ENCODE results near the gene CD46.

The CD46 gene

GRCh38 chr1:207828046-207828445 is 76.2 kb downstream of the CD46 start:
- H3K4me3 ChIP-seq (ENCODE audit: low read depth, low read length): no peak overlapping the region
- H3K9ac ChIP-seq (ENCODE audit: low read length): no peak overlapping the region
- H4K8ac ChIP-seq (ENCODE audit: low read depth, low read length): no peak overlapping the region
- H3K36me3 ChIP-seq (ENCODE audit: control insufficient read depth in 1 of 2, insufficient read depth in 2 of 2, low read length in 2 of 2): no peaks in the 10 kb centered on the region
- no peak overlapping the region for H3K4me2 ChIP-seq (ENCODE audit: low read length)
- no CpG with 5 or more reads among the region's 5 CpGs for WGBS (ENCODE audit: extremely low coverage, insufficient coverage, insufficient read length)
- H3K79me2 ChIP-seq (ENCODE audit: control insufficient read depth, insufficient read depth, low read length, poor library complexity): no peaks in the 10 kb centered on the region
- H3K9me3 ChIP-seq (ENCODE audit: insufficient read depth, low read depth, low read length): no peaks in the 10 kb centered on the region
- H3K4me1 ChIP-seq (ENCODE audit: control insufficient read depth in 1 of 2, insufficient read depth in 2 of 2, low read length in 2 of 2): peaks cover 3 to 14% of the 10 kb centered on the region in 2 experiments
- H3K27me3 ChIP-seq (ENCODE audit: insufficient read depth, low read length): no peaks in the 10 kb centered on the region
- no peak overlapping the region for H4K12ac ChIP-seq (ENCODE audit: low read depth, low read length)
- DNase-seq: no peak
- H3K79me1 ChIP-seq (ENCODE audit: low read length): no peaks in the 10 kb centered on the region
- H3K18ac ChIP-seq (ENCODE audit: low read length): no peak overlapping the region
- H4K91ac ChIP-seq (ENCODE audit: low read depth, low read length): no peak overlapping the region
- H3K14ac ChIP-seq (ENCODE audit: low read length): no peak overlapping the region
- H3K23ac ChIP-seq (ENCODE audit: low read length): no peak overlapping the region
- H3K4ac ChIP-seq (ENCODE audit: low read depth, low read length): no peak overlapping the region
- no peak overlapping the region for H2AK5ac ChIP-seq (ENCODE audit: low read length)
- H2AFZ ChIP-seq (ENCODE audit: insufficient read depth, low read length, poor library complexity): no peak overlapping the region
- no peak overlapping the region for H2BK5ac ChIP-seq (ENCODE audit: low read depth, low read length, poor library complexity)
- H2BK120ac ChIP-seq (ENCODE audit: insufficient read depth, low read length, poor library complexity): no peak overlapping the region
- no peak overlapping the region for H2BK12ac ChIP-seq (ENCODE audit: low read length)
- H3K27ac ChIP-seq (ENCODE audit: low read depth, low read length): no peak overlapping the region

GRCh38 chr1:207828485-207829158 is 76.8 kb downstream of the CD46 start:
- Histone ChIP-seq H4K12ac (ENCODE audit: low read depth, low read length) (no peak overlapping the region), H3K14ac (ENCODE audit: low read length) (no peak overlapping the region), H2BK120ac (ENCODE audit: insufficient read depth, low read length, poor library complexity) (no peak overlapping the region), H2BK12ac (ENCODE audit: low read length) (no peak overlapping the region), H3K27me3 (ENCODE audit: insufficient read depth, low read length) (no peaks in the 10 kb centered on the region), H3K79me1 (ENCODE audit: low read length) (no peaks in the 10 kb centered on the region), H3K18ac (ENCODE audit: low read length) (no peak overlapping the region), H3K79me2 (ENCODE audit: control insufficient read depth, insufficient read depth, low read length, poor library complexity) (no peaks in the 10 kb centered on the region), H2AK5ac (ENCODE audit: low read length) (no peak overlapping the region), H3K9ac (ENCODE audit: low read length) (no peak overlapping the region), H3K4ac (ENCODE audit: low read depth, low read length) (no peak overlapping the region), H3K4me2 (ENCODE audit: low read length) (no peak overlapping the region), H3K23ac (ENCODE audit: low read length) (no peak overlapping the region), H3K4me1 (ENCODE audit: control insufficient read depth in 1 of 2, insufficient read depth in 2 of 2, low read length in 2 of 2) (peaks cover 3 to 14% of the 10 kb centered on the region in 2 experiments), H2AFZ (ENCODE audit: insufficient read depth, low read length, poor library complexity) (no peak overlapping the region), H2BK5ac (ENCODE audit: low read depth, low read length, poor library complexity) (no peak overlapping the region), H4K8ac (ENCODE audit: low read depth, low read length) (no peak overlapping the region), H4K91ac (ENCODE audit: low read depth, low read length) (no peak overlapping the region), H3K9me3 (ENCODE audit: insufficient read depth, low read depth, low read length) (no peaks in the 10 kb centered on the region), H3K4me3 (ENCODE audit: low read depth, low read length) (no peak overlapping the region), H3K27ac (ENCODE audit: low read depth, low read length) (no peak overlapping the region), H3K36me3 (ENCODE audit: control insufficient read depth in 1 of 2, insufficient read depth in 2 of 2, low read length in 2 of 2) (no peaks in the 10 kb centered on the region)
- peak; percentile 70 to 85 for DNase-seq
- WGBS (ENCODE audit: extremely low coverage, insufficient coverage, insufficient read length): no CpG with 5 or more reads among the region's 2 CpGs

GRCh38 chr1:207829576-207829975 is 77.7 kb downstream of the CD46 start:
- no peak overlapping the region for H3K9ac ChIP-seq (ENCODE audit: low read length)
- no peak overlapping the region for H3K14ac ChIP-seq (ENCODE audit: low read length)
- no peaks in the 10 kb centered on the region for H3K27me3 ChIP-seq (ENCODE audit: insufficient read depth, low read length)
- no peak overlapping the region for H3K27ac ChIP-seq (ENCODE audit: low read depth, low read length)
- no peak overlapping the region for H2BK12ac ChIP-seq (ENCODE audit: low read length)
- no peak overlapping the region for H3K18ac ChIP-seq (ENCODE audit: low read length)
- H3K4ac ChIP-seq (ENCODE audit: low read depth, low read length): no peak overlapping the region
- no peak overlapping the region for H2AFZ ChIP-seq (ENCODE audit: insufficient read depth, low read length, poor library complexity)
- no peak overlapping the region for H3K23ac ChIP-seq (ENCODE audit: low read length)
- H3K4me1 ChIP-seq (ENCODE audit: control insufficient read depth in 1 of 2, insufficient read depth in 2 of 2, low read length in 2 of 2): peaks cover 3 to 10% of the 10 kb centered on the region in 2 experiments
- no peaks in the 10 kb centered on the region for H3K36me3 ChIP-seq (ENCODE audit: control insufficient read depth in 1 of 2, insufficient read depth in 2 of 2, low read length in 2 of 2)
- H4K12ac ChIP-seq (ENCODE audit: low read depth, low read length): no peak overlapping the region
- no peak overlapping the region for H4K91ac ChIP-seq (ENCODE audit: low read depth, low read length)
- no peaks in the 10 kb centered on the region for H3K79me1 ChIP-seq (ENCODE audit: low read length)
- no peak overlapping the region for H3K4me2 ChIP-seq (ENCODE audit: low read length)
- H4K8ac ChIP-seq (ENCODE audit: low read depth, low read length): no peak overlapping the region
- no peak overlapping the region for H2BK5ac ChIP-seq (ENCODE audit: low read depth, low read length, poor library complexity)
- no peaks in the 10 kb centered on the region for H3K9me3 ChIP-seq (ENCODE audit: insufficient read depth, low read depth, low read length)
- DNase-seq: no peak
- no peaks in the 10 kb centered on the region for H3K79me2 ChIP-seq (ENCODE audit: control insufficient read depth, insufficient read depth, low read length, poor library complexity)
- H3K4me3 ChIP-seq (ENCODE audit: low read depth, low read length): no peak overlapping the region
- H2BK120ac ChIP-seq (ENCODE audit: insufficient read depth, low read length, poor library complexity): no peak overlapping the region
- H2AK5ac ChIP-seq (ENCODE audit: low read length): no peak overlapping the region

GRCh38 chr1:207830788-207831187 is 78.9 kb downstream of the CD46 start:
- Histone ChIP-seq H2AFZ (ENCODE audit: insufficient read depth, low read length, poor library complexity) (no peak overlapping the region), H3K27me3 (ENCODE audit: insufficient read depth, low read length) (no peaks in the 10 kb centered on the region), H3K18ac (ENCODE audit: low read length) (no peak overlapping the region), H3K9me3 (ENCODE audit: insufficient read depth, low read depth, low read length) (no peaks in the 10 kb centered on the region), H3K79me1 (ENCODE audit: low read length) (no peaks in the 10 kb centered on the region), H4K91ac (ENCODE audit: low read depth, low read length) (no peak overlapping the region), H4K8ac (ENCODE audit: low read depth, low read length) (no peak overlapping the region), H4K12ac (ENCODE audit: low read depth, low read length) (no peak overlapping the region), H3K79me2 (ENCODE audit: control insufficient read depth, insufficient read depth, low read length, poor library complexity) (no peaks in the 10 kb centered on the region), H2BK5ac (ENCODE audit: low read depth, low read length, poor library complexity) (no peak overlapping the region), H3K4me3 (ENCODE audit: low read depth, low read length) (no peak overlapping the region), H3K9ac (ENCODE audit: low read length) (no peak overlapping the region), H3K4ac (ENCODE audit: low read depth, low read length) (no peak overlapping the region), H3K4me2 (ENCODE audit: low read length) (no peak overlapping the region), H3K23ac (ENCODE audit: low read length) (no peak overlapping the region), H2BK12ac (ENCODE audit: low read length) (no peak overlapping the region), H3K4me1 (ENCODE audit: control insufficient read depth in 1 of 2, insufficient read depth in 2 of 2, low read length in 2 of 2) (peaks cover 3 to 10% of the 10 kb centered on the region in 2 experiments), H3K14ac (ENCODE audit: low read length) (no peak overlapping the region), H3K27ac (ENCODE audit: low read depth, low read length) (no peak overlapping the region), H2BK120ac (ENCODE audit: insufficient read depth, low read length, poor library complexity) (no peak overlapping the region), H3K36me3 (ENCODE audit: control insufficient read depth in 1 of 2, insufficient read depth in 2 of 2, low read length in 2 of 2) (no peaks in the 10 kb centered on the region), H2AK5ac (ENCODE audit: low read length) (no peak overlapping the region)
- no CpG with 5 or more reads among the region's 9 CpGs for WGBS (ENCODE audit: extremely low coverage, insufficient coverage, insufficient read length)
- DNase-seq: no peak
